ENCODE results near the gene PPFIA1. TPM values are rescaled to one million over a fixed set of nuclear protein-coding genes. Genes with fewer than 3 reads are reported as not detected.

The PPFIA1 gene
- total RNA-seq, 4 donors from 2014 or later: 21.0 to 34.7 (median 29.8) TPM

GRCh38 chr11:70364178-70364577 is 93.7 kb downstream of the PPFIA1 start:
- DNase-seq: no peak
- WGBS, 2 donors: 84 to 97% methylated on average over 2 of the region's 2 CpGs
- H3K36me3 ChIP-seq: peaks cover 0 to 80% (median 4%) of the 10 kb centered on the region in 3 donors

GRCh38 chr11:70364745-70365543 is 94.5 kb downstream of the PPFIA1 start:
- no peak for TF ChIP-seq POLR2A (IDR thresholded peaks at IDR 0.05)
- TF ChIP-seq CTCF (IDR thresholded peaks at IDR 0.05): no peak
- DNase-seq: no peak
- H3K4me1 ChIP-seq: no peaks in the 10 kb centered on the region
- peaks cover 0 to 72% (median 4%) of the 10 kb centered on the region in 3 donors for H3K36me3 ChIP-seq
- no peaks in the 10 kb centered on the region for H3K9me3 ChIP-seq
- no peak overlapping the region for H3K4me3 ChIP-seq
- WGBS, 2 donors: 74 to 80% methylated on average over 25 of the region's 25 CpGs
- H3K27ac ChIP-seq: no peak overlapping the region
- H3K27me3 ChIP-seq: no peaks in the 10 kb centered on the region
- intact Hi-C loops (cut with DNase I): no loop called here

More at GRCh38 chr11:70364178-70364577, 93.7 kb downstream of the PPFIA1 start:
- Histone ChIP-seq H3K4me3 (no peak overlapping the region), H3K9me3 (no peaks in the 10 kb centered on the region), H3K4me1 (no peaks in the 10 kb centered on the region), H3K27me3 (no peaks in the 10 kb centered on the region), H3K27ac (no peak overlapping the region)
- TF ChIP-seq POLR2A (IDR thresholded peaks at IDR 0.05) (no peak), CTCF (IDR thresholded peaks at IDR 0.05) (no peak)
- intact Hi-C loops (cut with DNase I): no loop called here

GRCh38 chr11:70365544-70365927 is 95.0 kb downstream of the PPFIA1 start:
- Histone ChIP-seq H3K4me3 (no peak overlapping the region), H3K4me1 (no peaks in the 10 kb centered on the region), H3K27me3 (no peaks in the 10 kb centered on the region), H3K36me3 (peaks cover 0 to 69% (median 4%) of the 10 kb centered on the region in 3 donors), H3K9me3 (no peaks in the 10 kb centered on the region), H3K27ac (no peak overlapping the region)
- intact Hi-C loops (cut with DNase I): no loop called here
- no peak for DNase-seq
- TF ChIP-seq POLR2A (IDR thresholded peaks at IDR 0.05): no peak
- TF ChIP-seq CTCF (IDR thresholded peaks at IDR 0.05): no peak
- 72 to 80% methylated on average over 3 of the region's 3 CpGs for WGBS, 2 donors

- DNase-seq: no peak
- Histone ChIP-seq H3K4me1 (no peaks in the 10 kb centered on the region), H3K27ac (no peak overlapping the region), H3K27me3 (no peaks in the 10 kb centered on the region), H3K36me3 (peaks cover 0 to 60% (median 4%) of the 10 kb centered on the region in 3 donors), H3K4me3 (no peak overlapping the region), H3K9me3 (no peaks in the 10 kb centered on the region)
- TF ChIP-seq POLR2A (IDR thresholded peaks at IDR 0.05) (no peak), CTCF (IDR thresholded peaks at IDR 0.05) (no peak)
- 75 to 81% methylated on average over 5 to 7 of the region's 8 CpGs for WGBS, 2 donors
- intact Hi-C loops (cut with DNase I): no loop called here
Observed at GRCh38 chr11:70367071-70367470, 96.6 kb downstream of the PPFIA1 start.

GRCh38 chr11:70368961-70369360 is 98.5 kb downstream of the PPFIA1 start:
- DNase-seq: no peak
- no peaks in the 10 kb centered on the region for H3K9me3 ChIP-seq
- H3K27me3 ChIP-seq: no peaks in the 10 kb centered on the region
- WGBS, 2 donors: 95 to 96% methylated on average over 2 of the region's 2 CpGs
- intact Hi-C loops (cut with DNase I): no loop called here
- TF ChIP-seq POLR2A (IDR thresholded peaks at IDR 0.05) (no peak), CTCF (IDR thresholded peaks at IDR 0.05) (no peak)
- H3K4me3 ChIP-seq: no peak overlapping the region
- no peaks in the 10 kb centered on the region for H3K4me1 ChIP-seq
- no peak overlapping the region for H3K27ac ChIP-seq
- H3K36me3 ChIP-seq: peaks cover 0 to 60% (median 9%) of the 10 kb centered on the region in 3 donors

Measured in esophagus squamous epithelium (tissue), 5 donors.